Measurements from ENCODE around the gene GDI1.

GDI1 gene

DNA sequence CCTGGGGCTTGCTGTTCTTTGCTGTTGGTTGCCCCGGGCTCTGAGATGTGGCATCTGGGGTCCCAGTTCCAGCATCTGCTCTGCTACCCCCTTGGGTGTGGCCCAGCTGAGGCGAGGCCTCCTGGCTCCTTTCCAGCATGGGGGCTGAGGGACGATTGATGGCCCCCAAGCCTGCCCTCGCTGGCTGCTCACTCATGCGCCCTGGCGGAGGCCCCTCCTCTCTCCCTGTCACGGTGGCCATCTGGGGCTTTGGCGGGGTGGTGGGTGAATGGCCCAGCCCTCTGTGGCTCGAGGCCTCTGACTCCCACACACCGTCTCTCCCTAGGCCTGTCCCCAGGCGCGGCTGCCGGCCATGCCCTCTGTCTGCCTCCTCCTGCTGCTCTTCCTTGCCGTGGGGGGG lies 22.9 kb downstream of the GDI1 start:
- TF ChIP-seq CTCF (IDR thresholded peaks at IDR 0.05; ENCODE audit: low read depth, low read length) = no peak

GRCh38 chrX:154460326-154460725 lies 23.4 kb downstream of the GDI1 start:
- no peak; the same call in 1 of the 2 replicates for TF ChIP-seq CTCF (IDR thresholded peaks at IDR 0.05; ENCODE audit: low read depth, low read length)
- no peak for DNase-seq (ENCODE audit: extremely low read depth, low read depth)

More for the DNA sequence above, 22.9 kb downstream of the GDI1 start:
- DNase-seq (ENCODE audit: extremely low read depth, low read depth) = no peak

GRCh38 chrX:154462396-154462795 lies 25.4 kb downstream of the GDI1 start:
- DNase-seq (ENCODE audit: extremely low read depth, low read depth) = no peak
- TF ChIP-seq CTCF (IDR thresholded peaks at IDR 0.05; ENCODE audit: low read depth, low read length) = no peak

GRCh38 chrX:154463611-154464220 lies 26.8 kb downstream of the GDI1 start:
- TF ChIP-seq CTCF (IDR thresholded peaks at IDR 0.05; ENCODE audit: low read depth, low read length) = no peak
- DNase-seq (ENCODE audit: extremely low read depth, low read depth) = no peak

DNA sequence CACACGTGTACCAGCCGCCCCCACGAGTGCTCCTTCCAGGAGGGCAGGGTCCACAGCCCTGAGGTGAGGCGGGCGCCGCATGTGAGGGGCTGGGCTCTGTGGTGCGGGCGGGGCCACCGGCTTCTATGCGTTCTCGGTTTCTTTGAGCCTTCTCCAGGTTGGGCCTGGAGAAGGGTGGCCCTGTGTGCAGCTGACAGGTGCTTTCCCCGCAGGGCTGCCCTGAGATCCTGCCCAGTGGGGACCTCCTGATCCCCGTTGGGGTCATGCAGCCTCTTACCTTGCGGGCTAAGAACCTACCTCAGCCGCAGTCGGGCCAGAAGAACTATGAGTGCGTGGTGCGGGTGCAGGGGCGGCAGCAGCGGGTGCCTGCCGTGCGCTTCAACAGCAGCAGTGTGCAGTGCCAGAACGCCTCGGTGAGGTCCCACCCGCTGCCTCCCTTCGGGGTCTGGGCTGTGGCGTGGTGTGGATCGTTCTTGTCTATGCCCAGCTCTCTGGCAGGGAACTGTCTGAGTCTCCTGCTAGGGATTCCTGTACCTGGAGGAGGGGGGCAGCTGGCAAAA lies 27.9 kb downstream of the GDI1 start:
- no peak for TF ChIP-seq CTCF (IDR thresholded peaks at IDR 0.05; ENCODE audit: low read depth, low read length)

GRCh38 chrX:154465601-154466000 lies 28.6 kb downstream of the GDI1 start:
- no peak for TF ChIP-seq CTCF (IDR thresholded peaks at IDR 0.05; ENCODE audit: low read depth, low read length)
- no peak for DNase-seq (ENCODE audit: extremely low read depth, low read depth)

More for the DNA sequence above, 27.9 kb downstream of the GDI1 start:
- no peak for DNase-seq (ENCODE audit: extremely low read depth, low read depth)

DNA sequence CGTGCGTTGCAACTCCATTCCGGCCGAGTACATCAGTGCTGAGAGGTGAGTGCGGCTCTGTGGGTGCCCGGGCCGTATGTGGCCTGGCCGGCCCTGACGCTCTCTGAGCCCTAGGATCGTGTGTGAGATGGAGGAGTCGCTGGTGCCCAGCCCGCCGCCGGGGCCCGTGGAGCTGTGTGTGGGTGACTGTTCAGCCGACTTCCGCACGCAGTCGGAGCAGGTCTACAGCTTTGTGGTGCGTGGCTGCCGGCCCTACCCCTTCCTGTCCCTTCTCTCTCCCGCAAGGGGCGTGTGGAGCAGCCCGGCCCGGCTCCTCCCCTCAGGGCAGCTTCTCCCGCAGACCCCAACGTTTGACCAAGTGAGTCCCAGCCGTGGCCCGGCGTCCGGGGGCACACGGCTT lies 29.1 kb downstream of the GDI1 start:
- TF ChIP-seq CTCF (IDR thresholded peaks at IDR 0.05; ENCODE audit: low read depth, low read length) = no peak
- no peak for DNase-seq (ENCODE audit: extremely low read depth, low read depth)

Data from AG09319 (cell line).